DOHH2 (cell line): ENCODE measurements around the gene OARD1.
A peak's percentile ranks its signal among the peaks of the same experiment; 100 is the strongest.

ENCODE experiments used
- H3F3A ChIP-seq: fragments of 200-600 bp; sonication (generic), shearing (Covaris generic); 2 replicates; pipeline ENCODE4 v1.6.0; 2016; ENCODE audit warnings: antibody characterized with exemption, mild to moderate bottlenecking; ENCODE audit not compliant: control insufficient read depth, insufficient read depth
- H3K27ac ChIP-seq: fragments of 200-600 bp; sonication (generic); 2 replicates; pipeline ENCODE4 v1.5.1; 2014; ENCODE audit warnings: low read depth, mild to moderate bottlenecking, low read length, moderate library complexity
- H3K27me3 ChIP-seq: fragments of 200-600 bp; sonication (generic); 2 replicates; pipeline ENCODE4 v1.6.1; 2014; ENCODE audit warnings: mild to moderate bottlenecking, low read length, mixed read lengths; ENCODE audit not compliant: control insufficient read depth
- H3K36me3 ChIP-seq: fragments of 200-600 bp; sonication (generic); 2 replicates; pipeline ENCODE4 v1.6.1; 2014; ENCODE audit warnings: mild to moderate bottlenecking, low read length, moderate library complexity, mixed read lengths; ENCODE audit not compliant: control insufficient read depth
- H3K4me1 ChIP-seq: fragments of 200-600 bp; sonication (generic); 2 replicates; pipeline ENCODE4 v1.6.1; 2014; ENCODE audit warnings: mild to moderate bottlenecking, low read length, mixed read lengths; ENCODE audit not compliant: control insufficient read depth
- H3K4me2 ChIP-seq: fragments of 200-600 bp; sonication (generic); 2 replicates; pipeline ENCODE4 v1.6.0; 2014; ENCODE audit warnings: mild to moderate bottlenecking, low read length, moderate library complexity
- H3K4me3 ChIP-seq: fragments of 200-600 bp; sonication (generic); 2 replicates; pipeline ENCODE4 v1.5.1; 2014; ENCODE audit warnings: mild to moderate bottlenecking, low read length, mixed read lengths
- H3K79me2 ChIP-seq: fragments of 200-600 bp; sonication (generic); 2 replicates; pipeline ENCODE4 v1.6.1; 2014; ENCODE audit warnings: mild to moderate bottlenecking, low read length, mixed read lengths; ENCODE audit not compliant: control insufficient read depth
- H3K9me2 ChIP-seq: fragments of 200-600 bp; sonication (generic); replicated peaks from 2 replicates; pipeline ENCODE4 v1.6.1; 2014; ENCODE audit warnings: mild to moderate bottlenecking, low read length, mixed read lengths; ENCODE audit not compliant: control insufficient read depth
- H3K9me3 ChIP-seq: fragments of 200-600 bp; sonication (generic); 2 replicates; pipeline ENCODE4 v1.6.1; 2014; ENCODE audit warnings: antibody characterized with exemption, low read length, mixed read lengths; ENCODE audit not compliant: control insufficient read depth, insufficient read depth
- H4K20me1 ChIP-seq: fragments of 200-600 bp; sonication (generic); 2 replicates; pipeline ENCODE4 v1.6.0; 2014; ENCODE audit warnings: low read depth, mild to moderate bottlenecking, antibody characterized with exemption, low read length, moderate library complexity; ENCODE audit not compliant: control insufficient read depth, insufficient read depth
- EZH2phosphoT487 ChIP-seq: fragments of 200-600 bp; sonication (generic); IDR thresholded peaks from 2 replicates; pipeline ENCODE4 v1.6.1; 2017; ENCODE audit warnings: borderline replicate concordance, mild to moderate bottlenecking, antibody characterized with exemption, low read length, moderate library complexity, mixed read lengths
- TF ChIP-seq, protein P1 (sequence below): fragments of 200-600 bp; sonication (generic); IDR thresholded peaks from one replicate; pipeline ENCODE4 v1.5.1; 2014; ENCODE audit warnings: antibody characterized with exemption, mild to moderate bottlenecking, low read depth, low read length; ENCODE audit not compliant: poor library complexity, severe bottlenecking

OARD1 gene

DNA sequence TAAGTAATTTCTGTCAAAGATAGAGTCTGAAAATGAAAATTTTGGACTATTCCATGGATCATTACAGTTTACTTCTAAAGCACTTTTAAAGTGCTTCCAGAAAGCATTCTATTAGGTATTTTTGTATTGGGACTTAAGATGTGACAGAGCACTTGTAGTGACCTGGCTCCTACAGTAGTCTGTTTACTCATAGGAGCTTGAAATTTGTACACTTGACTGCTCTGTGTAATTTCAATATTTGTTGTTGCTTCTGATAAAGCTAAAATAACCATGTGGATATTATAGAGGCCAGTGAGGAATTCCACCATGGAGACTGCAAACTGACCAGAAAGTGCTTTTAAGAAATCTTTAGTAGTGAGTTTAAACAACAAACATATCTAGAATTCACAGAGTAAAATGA, 10.9 kb upstream of the OARD1 start:
- H3K79me2 ChIP-seq, result peaks cover 60% of the 10 kb centered on the region
- no peak overlapping the region for H3K4me2 ChIP-seq
- no peaks in the 10 kb centered on the region for H3K9me3 ChIP-seq
- peaks cover 97% of the 10 kb centered on the region for H3K36me3 ChIP-seq
- TF ChIP-seq EZH2phosphoT487, result no peak
- TF ChIP-seq, protein P1, sequence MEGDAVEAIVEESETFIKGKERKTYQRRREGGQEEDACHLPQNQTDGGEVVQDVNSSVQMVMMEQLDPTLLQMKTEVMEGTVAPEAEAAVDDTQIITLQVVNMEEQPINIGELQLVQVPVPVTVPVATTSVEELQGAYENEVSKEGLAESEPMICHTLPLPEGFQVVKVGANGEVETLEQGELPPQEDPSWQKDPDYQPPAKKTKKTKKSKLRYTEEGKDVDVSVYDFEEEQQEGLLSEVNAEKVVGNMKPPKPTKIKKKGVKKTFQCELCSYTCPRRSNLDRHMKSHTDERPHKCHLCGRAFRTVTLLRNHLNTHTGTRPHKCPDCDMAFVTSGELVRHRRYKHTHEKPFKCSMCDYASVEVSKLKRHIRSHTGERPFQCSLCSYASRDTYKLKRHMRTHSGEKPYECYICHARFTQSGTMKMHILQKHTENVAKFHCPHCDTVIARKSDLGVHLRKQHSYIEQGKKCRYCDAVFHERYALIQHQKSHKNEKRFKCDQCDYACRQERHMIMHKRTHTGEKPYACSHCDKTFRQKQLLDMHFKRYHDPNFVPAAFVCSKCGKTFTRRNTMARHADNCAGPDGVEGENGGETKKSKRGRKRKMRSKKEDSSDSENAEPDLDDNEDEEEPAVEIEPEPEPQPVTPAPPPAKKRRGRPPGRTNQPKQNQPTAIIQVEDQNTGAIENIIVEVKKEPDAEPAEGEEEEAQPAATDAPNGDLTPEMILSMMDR, result no peak
- H3K4me3 ChIP-seq, result no peak overlapping the region
- H3K27me3 ChIP-seq, result no peaks in the 10 kb centered on the region
- no peaks in the 10 kb centered on the region for H3K9me2 ChIP-seq
- peaks cover 25% of the 10 kb centered on the region for H3K4me1 ChIP-seq
- H4K20me1 ChIP-seq, result no peaks in the 10 kb centered on the region; the same call in 1 of the 2 replicates
- peaks cover 4% of the 10 kb centered on the region; the same call in 1 of the 2 replicates for H3F3A ChIP-seq
- no peak overlapping the region for H3K27ac ChIP-seq

DNA sequence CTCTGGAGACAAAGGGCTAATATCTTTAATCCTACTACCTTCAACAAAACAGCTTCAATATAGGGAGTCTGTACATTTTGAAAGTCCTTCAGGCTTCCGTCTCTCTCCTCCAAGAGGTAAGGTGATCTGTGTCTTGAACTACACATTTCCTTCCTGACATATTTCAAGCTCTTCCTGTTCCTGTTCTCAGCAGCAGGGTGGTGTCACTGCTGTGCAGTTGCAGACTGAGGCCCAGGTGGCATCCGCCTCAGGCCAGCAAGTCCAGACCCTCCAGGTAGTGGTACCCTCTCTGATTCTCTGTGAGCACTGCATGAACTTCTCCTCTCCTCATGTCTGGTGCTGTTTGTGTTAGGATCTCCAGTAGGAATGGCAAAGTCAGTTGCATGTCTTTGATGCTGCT, 8.5 kb upstream of the OARD1 start:
- Histone ChIP-seq H3K27ac (peak overlapping the region; percentile 57), H4K20me1 (peaks cover 3% of the 10 kb centered on the region; the same call in 1 of the 2 replicates), H3K36me3 (peaks cover 93% of the 10 kb centered on the region), H3F3A (peaks cover 4% of the 10 kb centered on the region; the same call in 1 of the 2 replicates), H3K4me1 (peaks cover 45% of the 10 kb centered on the region), H3K79me2 (peaks cover 83% of the 10 kb centered on the region), H3K9me2 (no peaks in the 10 kb centered on the region), H3K4me3 (peak overlapping the region; percentile 11; the same call in 1 of the 2 replicates), H3K4me2 (peak overlapping the region; percentile 39), H3K27me3 (no peaks in the 10 kb centered on the region), H3K9me3 (no peaks in the 10 kb centered on the region)
- TF ChIP-seq, protein P1, result no peak
- no peak for TF ChIP-seq EZH2phosphoT487

DNA sequence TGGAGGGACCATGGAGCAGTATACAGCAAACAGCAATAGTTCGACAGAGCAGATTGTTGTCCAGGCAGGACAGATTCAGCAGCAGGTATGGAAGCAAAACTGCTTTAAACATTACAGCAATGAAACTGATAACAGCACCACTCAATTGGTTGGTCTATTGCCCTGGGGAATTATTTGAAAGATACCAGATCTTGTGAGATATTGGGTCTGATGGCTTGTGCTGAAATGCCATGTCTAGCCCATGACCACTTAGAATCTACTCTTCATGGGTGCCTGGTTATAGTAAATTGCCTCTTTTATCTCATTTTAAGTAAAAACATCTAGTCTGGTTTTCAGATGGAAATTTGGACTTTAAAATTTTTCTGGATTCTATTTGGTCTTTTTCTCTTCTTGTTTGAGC, 6.9 kb upstream of the OARD1 start:
- Histone ChIP-seq H3K36me3 (peaks cover 90% of the 10 kb centered on the region), H3K27me3 (no peaks in the 10 kb centered on the region)

More for the DNA sequence above, 6.9 kb upstream of the OARD1 start:
- Histone ChIP-seq H3K9me3 (no peaks in the 10 kb centered on the region), H3F3A (peaks cover 6% of the 10 kb centered on the region), H3K79me2 (peaks cover 98% of the 10 kb centered on the region), H4K20me1 (peaks cover 6% of the 10 kb centered on the region), H3K9me2 (no peaks in the 10 kb centered on the region), H3K4me1 (peaks cover 61% of the 10 kb centered on the region), H3K4me3 (no peak overlapping the region), H3K4me2 (no peak overlapping the region), H3K27ac (no peak overlapping the region)
- TF ChIP-seq EZH2phosphoT487, result no peak
- TF ChIP-seq, protein P1, result no peak
